Measurements from ENCODE around the gene CRELD1.
"Not testable (repeated sequence)": the region's sequence is repeated elsewhere in the genome, so short reads cannot be mapped to it uniquely, and the experiment has no call there.

Gene CRELD1

DNA sequence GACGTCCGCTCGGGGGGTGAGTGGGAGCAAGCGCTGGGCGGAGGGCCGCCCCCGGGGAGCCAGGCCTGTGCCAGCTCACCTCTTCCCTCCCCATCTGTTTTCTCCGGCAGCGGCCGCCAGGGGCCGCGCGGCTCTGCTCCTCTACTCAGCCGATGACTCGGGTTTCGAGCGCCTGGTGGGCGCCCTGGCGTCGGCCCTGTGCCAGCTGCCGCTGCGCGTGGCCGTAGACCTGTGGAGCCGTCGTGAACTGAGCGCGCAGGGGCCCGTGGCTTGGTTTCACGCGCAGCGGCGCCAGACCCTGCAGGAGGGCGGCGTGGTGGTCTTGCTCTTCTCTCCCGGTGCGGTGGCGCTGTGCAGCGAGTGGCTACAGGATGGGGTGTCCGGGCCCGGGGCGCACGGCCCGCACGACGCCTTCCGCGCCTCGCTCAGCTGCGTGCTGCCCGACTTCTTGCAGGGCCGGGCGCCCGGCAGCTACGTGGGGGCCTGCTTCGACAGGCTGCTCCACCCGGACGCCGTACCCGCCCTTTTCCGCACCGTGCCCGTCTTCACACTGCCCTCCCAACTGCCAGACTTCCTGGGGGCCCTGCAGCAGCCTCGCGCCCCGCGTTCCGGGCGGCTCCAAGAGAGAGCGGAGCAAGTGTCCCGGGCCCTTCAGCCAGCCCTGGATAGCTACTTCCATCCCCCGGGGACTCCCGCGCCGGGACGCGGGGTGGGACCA, 632 bp upstream of the CRELD1 start:
- DNase-seq (ENCODE audit: low spot score) = peak; percentile 90
- TF ChIP-seq, protein P1, sequence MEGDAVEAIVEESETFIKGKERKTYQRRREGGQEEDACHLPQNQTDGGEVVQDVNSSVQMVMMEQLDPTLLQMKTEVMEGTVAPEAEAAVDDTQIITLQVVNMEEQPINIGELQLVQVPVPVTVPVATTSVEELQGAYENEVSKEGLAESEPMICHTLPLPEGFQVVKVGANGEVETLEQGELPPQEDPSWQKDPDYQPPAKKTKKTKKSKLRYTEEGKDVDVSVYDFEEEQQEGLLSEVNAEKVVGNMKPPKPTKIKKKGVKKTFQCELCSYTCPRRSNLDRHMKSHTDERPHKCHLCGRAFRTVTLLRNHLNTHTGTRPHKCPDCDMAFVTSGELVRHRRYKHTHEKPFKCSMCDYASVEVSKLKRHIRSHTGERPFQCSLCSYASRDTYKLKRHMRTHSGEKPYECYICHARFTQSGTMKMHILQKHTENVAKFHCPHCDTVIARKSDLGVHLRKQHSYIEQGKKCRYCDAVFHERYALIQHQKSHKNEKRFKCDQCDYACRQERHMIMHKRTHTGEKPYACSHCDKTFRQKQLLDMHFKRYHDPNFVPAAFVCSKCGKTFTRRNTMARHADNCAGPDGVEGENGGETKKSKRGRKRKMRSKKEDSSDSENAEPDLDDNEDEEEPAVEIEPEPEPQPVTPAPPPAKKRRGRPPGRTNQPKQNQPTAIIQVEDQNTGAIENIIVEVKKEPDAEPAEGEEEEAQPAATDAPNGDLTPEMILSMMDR (IDR thresholded peaks at IDR 0.05; ENCODE audit: extremely low read depth, missing control alignments) = peak; percentile 76

DNA sequence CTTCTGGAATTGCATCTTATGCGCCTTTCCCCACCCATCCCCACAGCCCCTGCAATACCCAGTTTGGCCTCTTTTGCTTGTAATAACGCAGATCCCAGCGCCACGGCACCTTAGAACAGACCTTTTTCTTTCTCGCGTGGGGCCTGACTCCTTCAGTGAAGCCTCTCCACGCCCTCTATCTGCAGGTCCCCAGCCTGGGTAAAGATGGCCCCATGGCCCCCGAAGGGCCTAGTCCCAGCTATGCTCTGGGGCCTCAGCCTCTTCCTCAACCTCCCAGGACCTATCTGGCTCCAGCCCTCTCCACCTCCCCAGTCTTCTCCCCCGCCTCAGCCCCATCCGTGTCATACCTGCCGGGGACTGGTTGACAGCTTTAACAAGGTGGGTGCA, 594 bp downstream of the CRELD1 start:
- DNase-seq (ENCODE audit: low spot score) = no peak
- TF ChIP-seq, protein P1 (IDR thresholded peaks at IDR 0.05; ENCODE audit: extremely low read depth, missing control alignments) = no peak

DNA sequence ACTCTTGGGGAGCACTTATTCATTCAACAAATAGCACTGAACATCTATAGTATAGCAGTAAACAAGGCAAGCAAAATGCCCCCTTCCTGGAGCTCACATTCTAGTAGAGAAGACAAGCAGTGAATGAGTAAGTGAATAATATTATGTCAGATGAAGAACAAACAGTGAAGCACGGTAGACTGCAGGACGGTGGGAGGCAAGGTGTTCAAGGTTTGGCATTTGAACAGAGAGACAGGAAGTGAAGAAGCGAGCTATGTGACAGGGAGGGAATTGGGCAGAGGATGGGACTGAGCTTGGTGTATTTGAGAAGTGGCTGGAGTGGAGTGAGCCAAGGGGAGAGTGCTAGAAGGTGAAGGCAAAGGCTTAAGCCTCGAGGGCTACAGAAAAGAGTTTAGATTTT, 1.4 kb downstream of the CRELD1 start:
- TF ChIP-seq, protein P1 (IDR thresholded peaks at IDR 0.05; ENCODE audit: extremely low read depth, missing control alignments) = no peak
- no peak for DNase-seq (ENCODE audit: low spot score)

DNA sequence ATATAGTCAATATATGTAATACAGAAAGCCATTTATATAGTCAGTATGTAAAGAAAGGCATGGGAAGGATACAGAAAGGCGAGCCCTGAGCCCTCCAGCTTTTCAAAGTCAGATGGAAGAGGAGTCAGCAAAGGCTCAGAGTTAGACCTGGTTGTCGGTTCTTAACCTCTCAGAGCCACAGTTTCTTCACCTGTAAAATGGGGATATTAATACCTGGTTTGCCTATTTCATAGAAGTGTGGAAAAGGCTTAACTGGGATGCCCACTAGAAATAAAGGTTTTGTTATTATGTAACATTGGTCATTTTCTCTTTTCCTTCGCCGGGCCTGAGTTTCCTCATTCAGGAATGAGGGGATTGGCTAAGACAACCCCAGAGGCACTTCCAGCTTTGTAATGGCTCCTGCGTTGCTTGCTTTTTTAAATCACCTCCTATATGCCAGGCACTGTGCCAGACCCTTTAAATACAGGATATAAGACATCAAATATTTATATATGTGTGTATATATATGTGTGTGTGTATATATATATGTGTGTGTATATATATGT, 2.4 kb downstream of the CRELD1 start:
- no peak for DNase-seq (ENCODE audit: low spot score)
- TF ChIP-seq, protein P1 (IDR thresholded peaks at IDR 0.05; ENCODE audit: extremely low read depth, missing control alignments) = no peak

DNA sequence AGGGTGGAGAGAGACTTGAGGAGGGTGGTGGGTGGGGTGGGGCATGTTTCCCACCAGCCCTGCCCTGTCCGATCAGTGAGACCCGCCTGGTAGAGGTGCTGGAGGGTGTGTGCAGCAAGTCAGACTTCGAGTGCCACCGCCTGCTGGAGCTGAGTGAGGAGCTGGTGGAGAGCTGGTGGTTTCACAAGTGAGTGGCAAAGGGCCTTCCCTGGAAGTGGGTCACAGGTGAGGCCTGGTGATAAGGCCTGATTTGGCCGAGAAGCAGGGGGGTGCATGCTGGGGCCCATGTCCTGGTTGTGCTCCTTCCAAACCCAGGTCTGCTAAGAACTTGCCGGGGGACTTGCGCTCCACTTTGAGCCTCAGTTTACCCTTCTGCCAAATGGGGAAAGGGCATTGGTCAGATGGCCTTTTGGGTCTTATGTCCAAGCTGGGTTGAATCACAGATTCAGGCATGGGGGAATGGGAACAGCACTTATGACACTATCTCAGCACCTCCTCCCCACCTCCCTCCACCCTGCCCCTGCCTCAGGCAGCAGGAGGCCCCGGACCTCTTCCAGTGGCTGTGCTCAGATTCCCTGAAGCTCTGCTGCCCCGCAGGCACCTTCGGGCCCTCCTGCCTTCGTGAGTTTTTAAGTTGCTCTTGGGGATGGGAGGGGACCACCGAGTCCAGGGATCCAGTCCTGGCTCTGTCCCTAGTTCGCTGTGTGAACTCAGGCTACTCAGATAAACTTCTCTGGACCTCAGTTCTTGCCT, 4.0 kb downstream of the CRELD1 start:
- no peak for DNase-seq (ENCODE audit: low spot score)
- TF ChIP-seq, protein P1 (IDR thresholded peaks at IDR 0.05; ENCODE audit: extremely low read depth, missing control alignments) = no peak

DNA sequence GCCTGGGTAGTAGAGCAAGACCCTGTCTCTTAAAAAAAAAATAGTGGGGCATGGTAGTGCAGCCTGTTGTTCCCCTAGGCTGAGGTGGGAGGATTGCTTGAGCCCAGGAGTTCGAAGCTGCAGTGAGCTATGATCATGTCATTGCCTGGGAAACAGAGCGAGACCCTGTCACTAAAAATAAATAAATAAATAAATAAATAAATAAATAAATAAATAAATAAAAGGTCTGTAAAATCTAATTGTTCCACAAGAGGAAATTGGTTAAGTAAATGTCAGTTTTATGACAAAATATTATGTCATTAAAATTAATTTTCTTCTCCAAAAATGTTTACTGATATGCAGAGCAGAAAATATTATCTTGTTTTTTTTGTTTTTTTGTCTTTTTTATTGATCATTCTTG, 5.3 kb downstream of the CRELD1 start:
- TF ChIP-seq, protein P1 (IDR thresholded peaks at IDR 0.05; ENCODE audit: extremely low read depth, missing control alignments) = no peak

DNA sequence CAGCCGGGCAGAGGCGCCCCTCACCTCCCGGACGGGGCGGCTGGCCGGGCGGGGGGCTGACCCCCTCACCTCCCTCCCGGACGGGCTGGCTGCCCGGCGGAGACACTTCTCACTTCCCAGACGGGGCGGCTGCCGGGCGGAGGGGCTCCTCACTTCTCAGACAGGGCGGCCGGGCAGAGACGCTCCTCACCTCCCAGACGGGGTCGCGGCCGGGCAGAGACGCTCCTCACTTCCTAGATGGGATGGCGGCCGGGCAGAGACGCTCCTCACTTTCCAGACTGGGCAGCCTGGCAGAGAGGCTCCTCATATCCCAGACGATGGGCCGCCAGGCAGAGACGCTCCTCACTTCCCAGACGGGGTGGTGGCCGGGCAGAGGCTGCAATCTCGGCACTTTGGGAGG, 6.3 kb downstream of the CRELD1 start:
- not testable (repeated sequence) for DNase-seq (ENCODE audit: low spot score)

More for the DNA sequence above, 5.3 kb downstream of the CRELD1 start:
- no peak for DNase-seq (ENCODE audit: low spot score)
